GM06990 (cell line): ENCODE measurements around the gene CHIT1.

ENCODE experiments used
- DNase-seq: peaks from one replicate; pipeline ENCODE4 v3.0.0-alpha.2; 2011; ENCODE audit not compliant: insufficient read length; ENCODE audit errors: extremely low read depth
- H3K27me3 ChIP-seq: replicated peaks from 2 replicates; pipeline ENCODE4 v1.6.0; 2011; ENCODE audit warnings: low read length; ENCODE audit not compliant: control insufficient read depth, insufficient read depth
- H3K36me3 ChIP-seq: 2 replicates; pipeline ENCODE4 v1.5.1; 2011; ENCODE audit warnings: low read length; ENCODE audit not compliant: control insufficient read depth, insufficient read depth
- H3K4me3 ChIP-seq: replicated peaks from 2 replicates; pipeline ENCODE4 v1.5.1; 2011; ENCODE audit warnings: low read depth, mild to moderate bottlenecking, control low read depth, low read length
- CTCF ChIP-seq: IDR thresholded peaks from 2 replicates; pipeline ENCODE4 v1.5.1; 2011; ENCODE audit warnings: low read length, control low read depth, mild to moderate bottlenecking, inconsistent platforms; ENCODE audit not compliant: insufficient read depth, poor library complexity, severe bottlenecking

CHIT1 gene

DNA sequence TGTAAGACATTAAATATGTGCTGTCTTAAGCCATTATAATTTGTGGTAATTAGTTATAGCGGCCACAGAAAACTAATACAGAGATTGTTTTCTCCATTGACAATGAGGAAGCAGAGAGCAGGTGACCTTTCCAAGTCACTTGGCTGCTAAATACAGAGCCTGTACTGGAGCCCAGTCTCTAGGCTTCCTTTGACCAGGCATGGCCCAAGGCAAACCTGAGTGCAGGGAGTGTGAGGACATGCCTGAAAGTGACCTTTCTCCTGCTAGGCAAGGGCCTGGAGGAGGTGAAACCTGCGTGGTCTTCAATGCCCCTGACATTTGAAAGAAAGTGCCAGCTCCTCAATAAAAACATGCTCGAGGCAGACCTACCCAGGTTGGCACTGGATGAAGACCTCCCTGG is 30.5 kb downstream of the CHIT1 start:
- Histone ChIP-seq H3K36me3 (no peaks in the 10 kb centered on the region), H3K27me3 (no peaks in the 10 kb centered on the region; the same call in 1 of the 2 replicates), H3K4me3 (no peak overlapping the region)
- no peak for DNase-seq
- no peak for TF ChIP-seq CTCF

- no peaks in the 10 kb centered on the region; the same call in 1 of the 2 replicates for H3K27me3 ChIP-seq
- DNase-seq = no peak
- no peak overlapping the region for H3K4me3 ChIP-seq
- no peaks in the 10 kb centered on the region for H3K36me3 ChIP-seq
- no peak for TF ChIP-seq CTCF
These were observed 31.8 kb downstream of the CHIT1 start for GRCh38 chr1:203197625-203198024.

DNA sequence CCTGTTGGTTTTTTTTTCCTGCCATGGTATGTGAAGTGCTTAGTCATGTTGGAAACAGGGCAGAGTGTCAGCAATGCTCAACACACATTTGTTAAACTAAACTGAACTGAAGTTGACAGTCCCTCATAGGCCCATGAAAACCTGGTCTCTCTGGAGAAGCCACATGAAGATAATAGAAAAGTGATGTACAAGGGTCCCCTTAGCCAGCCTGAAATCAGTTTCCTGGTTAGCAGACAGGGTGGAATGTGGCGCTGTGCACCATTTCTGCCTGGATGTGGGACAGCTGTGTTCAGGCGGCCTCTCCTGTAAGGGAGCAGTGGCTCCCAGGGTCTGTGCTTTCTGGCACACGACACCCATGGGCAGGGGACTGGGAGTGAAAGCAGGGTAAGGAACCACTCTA is 33.1 kb downstream of the CHIT1 start:
- no peaks in the 10 kb centered on the region for H3K36me3 ChIP-seq
- no peak for TF ChIP-seq CTCF
- DNase-seq = no peak
- no peaks in the 10 kb centered on the region; the same call in 1 of the 2 replicates for H3K27me3 ChIP-seq
- no peak overlapping the region for H3K4me3 ChIP-seq

- no peak for DNase-seq
- TF ChIP-seq CTCF = no peak
- H3K36me3 ChIP-seq = no peaks in the 10 kb centered on the region
- no peaks in the 10 kb centered on the region; the same call in 1 of the 2 replicates for H3K27me3 ChIP-seq
- H3K4me3 ChIP-seq = no peak overlapping the region
These were observed 38.5 kb downstream of the CHIT1 start for GRCh38 chr1:203190949-203191348.

GRCh38 chr1:203189951-203190352 is 39.5 kb downstream of the CHIT1 start:
- Histone ChIP-seq H3K4me3 (no peak overlapping the region), H3K27me3 (no peaks in the 10 kb centered on the region), H3K36me3 (no peaks in the 10 kb centered on the region)
- DNase-seq = no peak
- TF ChIP-seq CTCF = no peak

- DNase-seq = no peak
- H3K4me3 ChIP-seq = no peak overlapping the region
- H3K27me3 ChIP-seq = no peaks in the 10 kb centered on the region
- no peak for TF ChIP-seq CTCF
- H3K36me3 ChIP-seq = no peaks in the 10 kb centered on the region
These were observed 40.7 kb downstream of the CHIT1 start for GRCh38 chr1:203188686-203189232.
